SK-N-MC (cell line): ENCODE results near the gene GIGYF2.

Source experiments
- EZH2 ChIP-seq: fragments of 200-600 bp; sonication (generic); IDR thresholded peaks from one replicate; pipeline ENCODE4 v1.6.1; 2017; ENCODE audit warnings: antibody characterized with exemption
- FOXP2 ChIP-seq: optimal IDR thresholded peaks from 2 replicates; pipeline ENCODE3; 2011; ENCODE audit warnings: mild to moderate bottlenecking, moderate library complexity; ENCODE audit not compliant: insufficient read depth; ENCODE audit errors: extremely low read length, control extremely low read depth
- POLR2AphosphoS5 ChIP-seq: IDR thresholded peaks from 2 replicates; pipeline ENCODE4 v1.6.1; 2012; ENCODE audit warnings: mild to moderate bottlenecking, low read depth, low read length, borderline replicate concordance

DNA sequence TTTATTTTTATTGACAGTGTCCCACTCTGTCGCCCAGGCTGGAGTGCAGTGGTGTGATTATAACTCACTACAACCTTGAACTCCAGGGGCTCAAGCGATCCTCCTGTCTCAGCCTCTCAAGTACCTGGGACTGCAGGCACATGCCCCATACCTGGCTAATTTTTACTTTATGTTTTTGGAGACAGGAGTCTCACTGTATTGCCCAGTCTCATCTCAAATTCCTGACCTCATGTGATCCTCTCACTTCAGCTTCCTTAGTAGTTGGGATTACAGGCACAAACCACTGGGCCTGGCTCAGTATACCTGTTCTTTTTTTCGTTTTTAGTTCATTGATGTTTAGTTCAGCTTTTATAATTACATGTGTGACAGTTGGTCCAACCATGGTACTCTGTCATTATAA, 132.9 kb downstream of the GIGYF2 start:
- TF ChIP-seq POLR2AphosphoS5 (no peak), EZH2 (no peak), FOXP2 (no peak)
